Stimulated activated CD8-positive, alpha-beta memory T cell treated with anti-CD3 and anti-CD28 coated beads, Interleukin-2, amount 100 ng/mL, for 1 hour (primary cell): Measurements from ENCODE around the gene PRKACG.

Experiments
- DNase-seq, 2 donors: peaks; one replicate each; pipeline ENCODE4 v3.0.0-alpha.2; 2020; ENCODE audit warnings: low read depth in 2 of 2

PRKACG gene

DNA sequence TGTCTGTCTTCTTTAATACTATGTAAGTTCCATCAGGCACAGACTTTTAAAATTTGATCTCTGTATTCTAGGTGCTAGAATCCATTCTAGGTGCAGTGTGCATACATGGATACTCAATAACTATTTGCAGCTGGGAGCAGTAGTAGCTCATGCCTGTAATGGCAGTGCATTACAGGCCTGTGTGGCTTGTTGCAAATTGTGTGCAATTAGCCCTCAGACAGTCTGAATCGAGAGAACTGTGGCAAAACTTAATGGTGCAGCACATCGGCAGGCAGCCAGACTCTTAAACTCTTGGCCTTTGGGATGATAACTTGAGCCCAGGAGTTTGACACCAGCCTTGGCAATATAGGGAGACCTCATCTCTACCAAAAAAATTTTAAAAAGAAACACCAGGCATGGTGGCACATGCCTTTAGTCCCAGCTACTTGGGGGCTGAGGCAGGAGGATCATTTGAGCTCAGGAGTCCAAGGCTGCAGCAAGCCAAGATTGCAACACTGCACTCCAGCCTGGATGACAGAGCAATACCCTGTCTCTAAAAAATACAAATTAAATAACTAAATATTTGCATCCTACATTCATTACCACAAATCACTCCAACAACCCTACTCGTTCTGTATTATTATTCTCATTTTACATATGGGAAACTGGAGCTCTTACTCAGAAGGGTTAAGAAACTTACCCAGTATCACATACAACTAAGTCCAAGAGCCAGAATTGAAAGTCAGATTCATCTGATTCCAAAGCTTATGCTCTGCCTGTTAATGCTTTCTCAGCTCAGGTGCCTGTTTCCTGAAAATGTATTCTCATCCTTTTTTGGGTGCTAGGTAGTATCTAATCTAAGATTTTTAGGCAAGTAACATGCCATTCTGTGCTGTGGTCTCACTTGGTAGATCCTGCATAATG is 30.1 kb downstream of the PRKACG start:
- DNase-seq: no peak

- no peak for DNase-seq
Measured at GRCh38 chr9:68983008-68983411, 30.9 kb downstream of the PRKACG start.

DNA sequence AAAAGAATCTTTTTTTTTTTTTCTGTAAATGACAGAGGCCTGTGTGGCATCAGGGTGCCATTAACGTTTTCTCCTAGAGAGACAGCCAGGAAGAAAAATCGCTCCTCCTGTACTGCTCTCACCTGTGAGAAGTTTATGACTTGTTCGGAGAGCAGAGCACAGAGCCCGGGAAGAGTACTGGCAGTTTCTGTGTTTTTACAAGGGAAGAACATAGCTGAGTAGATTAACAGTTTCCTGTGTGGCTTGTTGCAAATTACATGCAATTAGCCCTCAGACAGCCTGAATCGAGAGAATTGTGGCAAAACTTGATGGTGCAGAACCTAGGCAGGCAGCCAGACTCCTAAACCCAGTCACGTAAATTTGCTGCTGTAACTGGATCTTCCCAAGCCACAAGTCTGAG is 32.1 kb downstream of the PRKACG start:
- DNase-seq: no peak

DNA sequence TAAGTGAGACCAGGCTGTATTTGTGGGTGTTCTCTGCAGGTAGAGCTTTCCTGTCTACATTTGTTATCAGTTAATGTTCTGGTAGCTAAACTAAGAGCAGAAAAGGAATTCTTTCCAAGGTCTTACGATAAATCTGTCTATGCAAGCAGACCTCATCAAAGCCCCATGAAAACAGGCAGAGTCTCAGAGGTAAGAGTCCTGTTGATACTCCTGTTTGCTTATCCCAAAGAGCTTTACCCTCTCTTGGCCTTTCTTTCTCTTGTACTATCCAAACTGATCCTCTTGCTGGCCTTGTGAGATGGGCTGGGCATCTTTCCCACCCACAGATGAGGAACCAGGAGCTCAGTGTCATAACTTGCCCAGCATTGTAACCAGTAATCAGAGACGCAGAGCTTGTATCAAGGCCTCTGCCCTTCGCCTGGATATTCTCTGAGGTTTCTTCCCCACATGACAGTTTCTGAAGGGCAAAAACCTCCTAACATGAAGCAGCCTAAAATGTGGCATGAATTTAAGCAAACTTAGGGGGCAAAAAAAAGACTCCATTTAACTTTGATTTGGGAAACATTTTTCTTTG is 33.5 kb downstream of the PRKACG start:
- no peak for DNase-seq

GRCh38 chr9:68979538-68980314 is 34.2 kb downstream of the PRKACG start:
- no peak for DNase-seq

- DNase-seq: no peak
Measured at GRCh38 chr9:68978501-68978900, 35.4 kb downstream of the PRKACG start.

DNA sequence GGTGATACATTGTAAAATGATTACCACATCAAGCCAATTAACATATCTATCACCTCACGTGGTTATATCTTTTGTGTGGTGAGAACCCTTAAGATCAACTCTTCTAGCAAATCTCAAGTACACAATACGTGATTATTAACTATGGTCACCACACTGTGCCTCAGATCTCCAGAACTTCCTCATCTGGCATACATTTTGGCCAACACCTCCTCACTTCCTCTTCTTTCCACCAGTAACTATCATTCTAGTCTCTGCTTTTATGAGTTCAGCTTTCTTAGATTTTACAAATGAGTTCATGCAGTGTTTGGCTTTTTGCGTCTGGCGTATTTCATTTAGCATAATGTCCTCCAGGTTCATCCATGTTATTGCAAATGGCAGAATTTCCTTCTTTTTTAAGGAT is 35.8 kb downstream of the PRKACG start:
- no peak for DNase-seq

GRCh38 chr9:68975365-68976043 is 38.4 kb downstream of the PRKACG start:
- no peak for DNase-seq

- no peak for DNase-seq
Measured at GRCh38 chr9:68974901-68975300, 39.0 kb downstream of the PRKACG start.

DNA sequence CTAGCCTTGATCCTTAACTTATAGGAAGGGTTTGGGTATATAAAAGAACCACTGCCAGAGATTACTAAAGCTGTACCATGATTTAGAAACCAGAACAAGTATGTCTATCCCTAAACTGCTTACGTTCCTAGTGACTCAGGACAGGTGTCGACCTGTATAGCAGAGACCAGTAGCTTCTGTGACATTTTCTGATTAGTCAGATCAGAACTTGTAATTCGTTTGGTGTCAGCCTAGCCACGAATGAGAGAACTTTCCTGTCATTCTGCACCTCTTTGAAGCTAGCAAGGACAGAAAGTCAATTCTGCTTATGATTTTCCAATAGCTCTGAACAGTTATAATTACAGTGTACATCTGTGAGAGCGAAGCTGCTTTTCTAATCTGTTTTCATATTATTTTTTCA is 39.5 kb downstream of the PRKACG start:
- DNase-seq: no peak

DNA sequence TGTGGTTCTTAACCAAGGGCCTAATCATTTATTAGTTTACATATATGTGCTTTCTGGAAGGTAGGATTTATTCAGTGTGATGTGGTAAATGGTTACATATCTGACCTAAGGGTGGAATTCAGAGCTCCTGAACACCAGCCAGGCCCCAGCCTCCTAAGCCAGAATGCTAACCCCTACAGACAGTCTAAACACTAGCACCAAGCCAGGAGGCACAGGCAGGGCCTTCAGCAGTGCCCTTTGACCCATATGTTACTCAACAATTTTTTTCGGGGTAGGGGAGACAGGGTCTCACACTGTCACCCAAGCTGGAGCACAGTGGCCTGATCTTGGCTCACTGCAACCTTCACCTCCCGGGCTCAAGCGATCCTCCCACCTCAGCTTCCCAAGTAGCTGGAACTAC is 40.3 kb downstream of the PRKACG start:
- DNase-seq: no peak

GRCh38 chr9:68970151-68970550 is 43.8 kb downstream of the PRKACG start:
- DNase-seq: no peak

DNA sequence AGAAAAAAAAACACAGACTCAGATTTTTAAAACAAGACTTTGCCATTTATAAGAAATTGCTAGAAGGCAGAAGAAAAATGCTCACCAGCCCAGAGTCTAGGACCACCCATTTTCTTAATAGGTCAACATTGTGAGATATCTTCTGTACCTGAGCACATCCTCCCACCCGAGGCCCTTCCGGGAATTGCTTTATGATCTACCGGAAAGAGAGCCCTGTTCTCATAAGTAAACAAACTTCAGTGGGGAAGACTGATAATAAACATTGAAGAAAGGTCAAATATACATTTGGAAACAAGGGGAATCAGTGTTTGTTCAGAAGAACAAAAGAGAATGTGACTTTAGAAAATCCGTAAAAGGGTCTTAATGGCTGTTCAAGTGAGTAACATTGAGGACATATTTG is 44.4 kb downstream of the PRKACG start:
- no peak for DNase-seq

DNA sequence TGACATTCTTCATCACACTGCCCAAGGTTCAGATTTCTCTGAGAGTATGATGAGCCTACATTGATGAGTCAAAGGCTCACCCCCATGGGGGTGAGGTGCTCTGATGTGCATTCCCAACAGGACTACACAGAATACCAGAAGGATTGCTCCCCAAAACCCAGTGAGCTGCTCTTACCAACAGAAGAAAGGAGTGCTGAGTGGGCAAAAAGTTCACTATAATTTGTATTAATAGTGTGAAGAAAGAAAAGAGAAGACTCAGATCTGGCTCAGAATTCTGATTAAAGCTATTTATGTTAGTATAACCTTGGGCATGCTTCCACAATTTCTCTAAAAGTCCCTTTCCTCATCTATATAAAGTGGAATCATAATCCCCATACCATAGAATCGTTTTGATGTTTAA is 46.1 kb downstream of the PRKACG start:
- no peak for DNase-seq

GRCh38 chr9:68966496-68966944 is 47.4 kb downstream of the PRKACG start:
- no peak for DNase-seq

DNA sequence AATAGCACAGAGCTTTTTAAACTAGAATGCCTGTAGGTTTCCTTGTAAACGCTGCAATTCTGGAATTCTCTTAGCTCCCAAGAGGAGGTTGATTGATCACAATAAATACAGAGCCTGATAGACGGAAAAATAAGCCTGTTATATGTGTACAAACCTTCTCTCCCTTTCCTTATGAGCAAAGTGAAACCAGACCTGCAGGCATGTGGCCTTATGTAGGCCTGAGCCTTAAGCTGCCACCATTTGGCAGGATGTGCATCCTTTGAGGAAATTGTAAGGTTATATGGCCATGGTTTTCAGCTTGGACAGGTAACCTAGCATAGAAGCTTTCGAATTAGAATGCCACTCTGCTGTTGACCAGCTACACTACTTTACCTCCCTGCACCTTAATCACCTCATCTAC is 49.1 kb downstream of the PRKACG start:
- DNase-seq: no peak

- no peak for DNase-seq
Measured at GRCh38 chr9:68964102-68964541, 49.8 kb downstream of the PRKACG start.

GRCh38 chr9:68963416-68963815 is 50.5 kb downstream of the PRKACG start:
- no peak for DNase-seq
